NCI-H345 treated with DMSO at 0.1 percent for 48 hours (cell line): Measurements from ENCODE around the gene SPAM1.
"Not testable (repeated sequence)": the region's sequence is repeated elsewhere in the genome, so short reads cannot be mapped to it uniquely, and the experiment has no call there.

Experiments used
- DNase-seq: peaks from one replicate; lab custom pipeline; 2025; ENCODE audit not compliant: unreplicated experiment; lab: John Stamatoyannopoulos, UW

The SPAM1 gene

GRCh38 chr7:123924941-123925340 lies at the start of gene SPAM1:
Gene SPAM1 (plus strand): TSS chr7:123925241. CDS start chr7:123953571, 28,330 bp downstream.
- DNase-seq, result no peak

- DNase-seq, result no peak
Observed at GRCh38 chr7:123876557-123877256, 48.3 kb upstream of the SPAM1 start.

GRCh38 chr7:123879628-123880027 lies 45.4 kb upstream of the SPAM1 start:
- DNase-seq, result no peak

GRCh38 chr7:123881300-123881699 lies 43.7 kb upstream of the SPAM1 start:
- DNase-seq, result no peak

GRCh38 chr7:123883154-123883553 lies 41.9 kb upstream of the SPAM1 start:
- no peak for DNase-seq

- no peak for DNase-seq
Observed at GRCh38 chr7:123888192-123888591, 36.8 kb upstream of the SPAM1 start.

- DNase-seq, result not testable (repeated sequence)
Observed at GRCh38 chr7:123894753-123895152, 30.3 kb upstream of the SPAM1 start.

GRCh38 chr7:123901101-123901500 lies 23.9 kb upstream of the SPAM1 start:
- no peak for DNase-seq

GRCh38 chr7:123905714-123906113 lies 19.3 kb upstream of the SPAM1 start:
- no peak for DNase-seq

- peak; percentile 7 for DNase-seq
Observed at GRCh38 chr7:123916240-123916724, 8.8 kb upstream of the SPAM1 start.

- DNase-seq, result no peak
Observed at GRCh38 chr7:123917878-123918277, 7.2 kb upstream of the SPAM1 start.

- no peak for DNase-seq
Observed at GRCh38 chr7:123918309-123918708, 6.7 kb upstream of the SPAM1 start.

- DNase-seq, result no peak
Observed at GRCh38 chr7:123923599-123923998, 1.4 kb upstream of the SPAM1 start.

- DNase-seq, result no peak
Observed at GRCh38 chr7:123929107-123929506, 4.1 kb downstream of the SPAM1 start.

- DNase-seq, result no peak
Observed at GRCh38 chr7:123929655-123930054, 4.6 kb downstream of the SPAM1 start.

GRCh38 chr7:123935436-123936381 lies 10.7 kb downstream of the SPAM1 start:
- DNase-seq, result no peak

- DNase-seq, result no peak
Observed at GRCh38 chr7:123936388-123936787, 11.3 kb downstream of the SPAM1 start.

- DNase-seq, result no peak
Observed at GRCh38 chr7:123939784-123940183, 14.7 kb downstream of the SPAM1 start.

GRCh38 chr7:123941391-123942180 lies 16.5 kb downstream of the SPAM1 start:
- DNase-seq, result no peak

GRCh38 chr7:123944395-123944794 lies 19.4 kb downstream of the SPAM1 start:
- no peak for DNase-seq

- DNase-seq, result no peak
Observed at GRCh38 chr7:123945938-123946337, 20.9 kb downstream of the SPAM1 start.
